K562 (cell line): Measurements from ENCODE around the gene PPP1R14B. TPM values are rescaled to one million over a fixed set of nuclear protein-coding genes. Genes with fewer than 3 reads are reported as not detected.

ENCODE experiments used
- ADNP ChIP-seq: fragments of 200-800 bp; sonication (Bioruptor generic); IDR thresholded peaks from 2 replicates; pipeline ENCODE4 v1.6.1; 2016; ENCODE audit warnings: missing genetic modification characterization, missing compliant biosample characterization
- BRD9 ChIP-seq: fragments of 450-650 bp; IDR thresholded peaks from 2 replicates; pipeline ENCODE4 v1.6.1; 2018; ENCODE audit warnings: low read depth; ENCODE audit not compliant: partially characterized antibody
- CHD1 ChIP-seq: fragments of 200-600 bp; sonication (generic); IDR thresholded peaks from one replicate; pipeline ENCODE4 v1.6.1; 2012; ENCODE audit warnings: mild to moderate bottlenecking, moderate library complexity, low read length, inconsistent platforms
- DPF2 ChIP-seq: fragments of 450-650 bp; IDR thresholded peaks from 2 replicates; pipeline ENCODE4 v1.6.1; 2016
- KAT8 ChIP-seq: fragments of 450-650 bp; IDR thresholded peaks from 2 replicates; pipeline ENCODE4 v1.6.1; 2016; ENCODE audit warnings: low read depth, mild to moderate bottlenecking
- KHSRP ChIP-seq: fragments of 450-650 bp; IDR thresholded peaks from 2 replicates; pipeline ENCODE4 v1.6.1; 2017
- LARP7 ChIP-seq: fragments of 450-650 bp; IDR thresholded peaks from 2 replicates; pipeline ENCODE4 v1.6.1; 2016
- MYC ChIP-seq, 2 experiments: fragments of 250-450 bp in 1 of 2; sonication (Bioruptor Pico) in 1 of 2; IDR thresholded peaks; 2 replicates each; pipeline versions ENCODE4 v1.5.1 to v1.6.1; 2012 to 2021; ENCODE audit warnings: low read depth in 2 of 2, borderline replicate concordance in 1 of 2, improper control_type of control experiment in 1 of 2, low read length in 1 of 2, mild to moderate bottlenecking in 1 of 2, moderate library complexity in 1 of 2
- NR4A1 ChIP-seq, 2 experiments: fragments of 250-450 bp in 1 of 2; fragments of 450-650 bp in 1 of 2; sonication (Bioruptor Pico) in 1 of 2; IDR thresholded peaks; 2 replicates each; pipeline versions ENCODE4 v1.4.0 to v1.6.1; 2016 to 2020; ENCODE audit warnings: mild to moderate bottlenecking in 2 of 2, missing compliant biosample characterization in 1 of 2, missing genetic modification characterization in 1 of 2, moderate library complexity in 1 of 2
- RB1 ChIP-seq: fragments of 450-650 bp; IDR thresholded peaks from 2 replicates; pipeline ENCODE4 v1.6.1; 2017; ENCODE audit warnings: low read depth, mild to moderate bottlenecking
- SMAD2 ChIP-seq: fragments of 150-350 bp; IDR thresholded peaks from 2 replicates; pipeline ENCODE4 v1.6.1; 2014; ENCODE audit warnings: low read depth, mild to moderate bottlenecking, low read length
- TBP ChIP-seq: optimal IDR thresholded peaks from 2 replicates; pipeline ENCODE3; 2011; ENCODE audit warnings: low read depth, low read length, improper control_type of control experiment
- TCF7L2 ChIP-seq: fragments of 150-350 bp; IDR thresholded peaks from 2 replicates; pipeline ENCODE4 v1.6.1; 2016; ENCODE audit warnings: low read depth, mild to moderate bottlenecking, low read length, moderate library complexity
- ZBED1 ChIP-seq: IDR thresholded peaks from 2 replicates; pipeline ENCODE4 v1.6.1; 2014
- ZKSCAN8 ChIP-seq: fragments of 200-800 bp; sonication (Bioruptor generic); IDR thresholded peaks from 2 replicates; pipeline ENCODE4 v1.6.1; 2016; ENCODE audit warnings: missing genetic modification characterization, missing compliant biosample characterization
- ZNF175 ChIP-seq: fragments of 200-800 bp; sonication (Bioruptor generic); IDR thresholded peaks from 2 replicates; pipeline ENCODE4 v1.6.1; 2016; ENCODE audit warnings: low read depth, mild to moderate bottlenecking, missing genetic modification characterization, missing compliant biosample characterization
- ZNF551 ChIP-seq: fragments of 250-450 bp; sonication (Bioruptor Pico); IDR thresholded peaks from 2 replicates; pipeline ENCODE4 v1.5.0; 2021; ENCODE audit warnings: mild to moderate bottlenecking, moderate library complexity
- polyA plus RNA-seq, 8 experiments: library from polyadenylated mRNA; depleted of rRNA in 4 of 8; stranded (reverse) in 5 of 8; unstranded in 3 of 8; fragments of >200 nt; fragmentation: Nextera tagmentation in 2 of 8; fragmentation: Illumina TruSeq in 1 of 8; extraction: Ambion mirVana in 2 of 8; extraction: Trizol in 1 of 8; gene quantifications; 2 replicates each; pipeline versions ENCODE4 v1.2.1 to v1.2.3, GENCODE V29; 2011 to 2014; ENCODE audit warnings: inconsistent platforms in 1 of 8, missing spikeins in 1 of 8
- total RNA-seq, 7 experiments: library from RNA; depleted of rRNA in 6 of 7; stranded (reverse); fragments of >200 nt in 6 of 7; fragmentation: Illumina TruSeq in 2 of 7; extraction: Trizol in 2 of 7; gene quantifications; 2 replicates each; pipeline versions ENCODE4 v1.2.1 to v1.2.3, GENCODE V29; 2011 to 2021; ENCODE audit warnings: low replicate concordance in 1 of 7
- TF ChIP-seq, protein P1 (sequence below): fragments of 200-600 bp; sonication (generic); IDR thresholded peaks from one replicate; pipeline ENCODE4 v1.6.1; 2012; ENCODE audit warnings: mild to moderate bottlenecking, low read depth, low read length, inconsistent platforms

PPP1R14B gene
- total and polyA plus RNA-seq, 9 of the 15 experiments (the other 6 are each of a cell fraction or from before 2014, with no cell fraction given): 7.7 to 566 (median 212) TPM

DNA sequence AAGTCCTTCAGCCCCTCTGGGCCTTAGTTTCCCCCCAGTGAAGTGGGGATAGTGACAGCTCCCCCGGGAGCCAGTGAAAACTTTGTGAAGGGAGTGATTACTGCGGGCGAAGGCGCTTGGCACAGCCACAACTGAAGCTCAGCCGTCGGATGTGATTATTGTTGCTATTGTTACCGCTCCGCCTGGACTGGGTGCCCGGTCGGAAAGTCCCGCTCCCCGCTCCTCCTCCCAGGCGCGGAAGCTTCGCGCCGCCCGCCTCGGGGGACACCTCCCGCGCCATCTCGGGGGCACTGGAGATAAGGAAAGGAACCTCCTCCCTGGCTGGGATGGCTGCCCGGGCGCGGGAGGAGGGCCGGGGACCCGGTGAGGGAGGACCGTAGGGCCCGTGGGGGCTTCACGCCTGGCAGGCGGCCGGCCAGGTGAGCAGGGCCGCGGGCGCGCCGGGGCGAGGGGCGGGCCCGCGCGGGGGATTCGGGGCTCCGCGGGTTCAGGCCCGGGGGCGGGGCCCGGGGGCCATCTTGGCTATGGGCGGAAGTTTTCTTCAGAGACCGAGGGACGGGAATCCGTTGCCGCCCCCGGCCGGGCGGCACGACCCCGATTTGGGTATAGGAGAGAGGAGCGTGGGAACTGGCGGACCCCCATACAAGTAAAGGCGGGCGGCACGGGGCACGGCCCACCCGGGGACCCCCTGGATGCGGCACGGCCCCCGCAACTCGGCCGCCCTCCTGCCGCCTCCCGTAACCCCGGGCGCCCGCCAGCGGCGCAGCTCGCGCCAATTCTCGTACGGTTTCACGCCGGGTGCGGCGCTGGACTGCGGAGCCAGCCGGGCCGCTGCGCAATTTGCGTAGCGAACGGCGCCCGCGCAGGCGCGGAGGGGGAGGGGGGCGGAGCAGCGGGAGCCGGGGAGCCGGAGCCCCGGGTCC is 38.5 kb upstream of the PPP1R14B start, which contains the start of gene GPR137 (continued):
- TF ChIP-seq, protein P1, sequence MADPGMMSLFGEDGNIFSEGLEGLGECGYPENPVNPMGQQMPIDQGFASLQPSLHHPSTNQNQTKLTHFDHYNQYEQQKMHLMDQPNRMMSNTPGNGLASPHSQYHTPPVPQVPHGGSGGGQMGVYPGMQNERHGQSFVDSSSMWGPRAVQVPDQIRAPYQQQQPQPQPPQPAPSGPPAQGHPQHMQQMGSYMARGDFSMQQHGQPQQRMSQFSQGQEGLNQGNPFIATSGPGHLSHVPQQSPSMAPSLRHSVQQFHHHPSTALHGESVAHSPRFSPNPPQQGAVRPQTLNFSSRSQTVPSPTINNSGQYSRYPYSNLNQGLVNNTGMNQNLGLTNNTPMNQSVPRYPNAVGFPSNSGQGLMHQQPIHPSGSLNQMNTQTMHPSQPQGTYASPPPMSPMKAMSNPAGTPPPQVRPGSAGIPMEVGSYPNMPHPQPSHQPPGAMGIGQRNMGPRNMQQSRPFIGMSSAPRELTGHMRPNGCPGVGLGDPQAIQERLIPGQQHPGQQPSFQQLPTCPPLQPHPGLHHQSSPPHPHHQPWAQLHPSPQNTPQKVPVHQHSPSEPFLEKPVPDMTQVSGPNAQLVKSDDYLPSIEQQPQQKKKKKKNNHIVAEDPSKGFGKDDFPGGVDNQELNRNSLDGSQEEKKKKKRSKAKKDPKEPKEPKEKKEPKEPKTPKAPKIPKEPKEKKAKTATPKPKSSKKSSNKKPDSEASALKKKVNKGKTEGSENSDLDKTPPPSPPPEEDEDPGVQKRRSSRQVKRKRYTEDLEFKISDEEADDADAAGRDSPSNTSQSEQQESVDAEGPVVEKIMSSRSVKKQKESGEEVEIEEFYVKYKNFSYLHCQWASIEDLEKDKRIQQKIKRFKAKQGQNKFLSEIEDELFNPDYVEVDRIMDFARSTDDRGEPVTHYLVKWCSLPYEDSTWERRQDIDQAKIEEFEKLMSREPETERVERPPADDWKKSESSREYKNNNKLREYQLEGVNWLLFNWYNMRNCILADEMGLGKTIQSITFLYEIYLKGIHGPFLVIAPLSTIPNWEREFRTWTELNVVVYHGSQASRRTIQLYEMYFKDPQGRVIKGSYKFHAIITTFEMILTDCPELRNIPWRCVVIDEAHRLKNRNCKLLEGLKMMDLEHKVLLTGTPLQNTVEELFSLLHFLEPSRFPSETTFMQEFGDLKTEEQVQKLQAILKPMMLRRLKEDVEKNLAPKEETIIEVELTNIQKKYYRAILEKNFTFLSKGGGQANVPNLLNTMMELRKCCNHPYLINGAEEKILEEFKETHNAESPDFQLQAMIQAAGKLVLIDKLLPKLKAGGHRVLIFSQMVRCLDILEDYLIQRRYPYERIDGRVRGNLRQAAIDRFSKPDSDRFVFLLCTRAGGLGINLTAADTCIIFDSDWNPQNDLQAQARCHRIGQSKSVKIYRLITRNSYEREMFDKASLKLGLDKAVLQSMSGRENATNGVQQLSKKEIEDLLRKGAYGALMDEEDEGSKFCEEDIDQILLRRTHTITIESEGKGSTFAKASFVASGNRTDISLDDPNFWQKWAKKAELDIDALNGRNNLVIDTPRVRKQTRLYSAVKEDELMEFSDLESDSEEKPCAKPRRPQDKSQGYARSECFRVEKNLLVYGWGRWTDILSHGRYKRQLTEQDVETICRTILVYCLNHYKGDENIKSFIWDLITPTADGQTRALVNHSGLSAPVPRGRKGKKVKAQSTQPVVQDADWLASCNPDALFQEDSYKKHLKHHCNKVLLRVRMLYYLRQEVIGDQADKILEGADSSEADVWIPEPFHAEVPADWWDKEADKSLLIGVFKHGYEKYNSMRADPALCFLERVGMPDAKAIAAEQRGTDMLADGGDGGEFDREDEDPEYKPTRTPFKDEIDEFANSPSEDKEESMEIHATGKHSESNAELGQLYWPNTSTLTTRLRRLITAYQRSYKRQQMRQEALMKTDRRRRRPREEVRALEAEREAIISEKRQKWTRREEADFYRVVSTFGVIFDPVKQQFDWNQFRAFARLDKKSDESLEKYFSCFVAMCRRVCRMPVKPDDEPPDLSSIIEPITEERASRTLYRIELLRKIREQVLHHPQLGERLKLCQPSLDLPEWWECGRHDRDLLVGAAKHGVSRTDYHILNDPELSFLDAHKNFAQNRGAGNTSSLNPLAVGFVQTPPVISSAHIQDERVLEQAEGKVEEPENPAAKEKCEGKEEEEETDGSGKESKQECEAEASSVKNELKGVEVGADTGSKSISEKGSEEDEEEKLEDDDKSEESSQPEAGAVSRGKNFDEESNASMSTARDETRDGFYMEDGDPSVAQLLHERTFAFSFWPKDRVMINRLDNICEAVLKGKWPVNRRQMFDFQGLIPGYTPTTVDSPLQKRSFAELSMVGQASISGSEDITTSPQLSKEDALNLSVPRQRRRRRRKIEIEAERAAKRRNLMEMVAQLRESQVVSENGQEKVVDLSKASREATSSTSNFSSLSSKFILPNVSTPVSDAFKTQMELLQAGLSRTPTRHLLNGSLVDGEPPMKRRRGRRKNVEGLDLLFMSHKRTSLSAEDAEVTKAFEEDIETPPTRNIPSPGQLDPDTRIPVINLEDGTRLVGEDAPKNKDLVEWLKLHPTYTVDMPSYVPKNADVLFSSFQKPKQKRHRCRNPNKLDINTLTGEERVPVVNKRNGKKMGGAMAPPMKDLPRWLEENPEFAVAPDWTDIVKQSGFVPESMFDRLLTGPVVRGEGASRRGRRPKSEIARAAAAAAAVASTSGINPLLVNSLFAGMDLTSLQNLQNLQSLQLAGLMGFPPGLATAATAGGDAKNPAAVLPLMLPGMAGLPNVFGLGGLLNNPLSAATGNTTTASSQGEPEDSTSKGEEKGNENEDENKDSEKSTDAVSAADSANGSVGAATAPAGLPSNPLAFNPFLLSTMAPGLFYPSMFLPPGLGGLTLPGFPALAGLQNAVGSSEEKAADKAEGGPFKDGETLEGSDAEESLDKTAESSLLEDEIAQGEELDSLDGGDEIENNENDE: no peak
- TF ChIP-seq BRD9: no peak
- peak; percentile 44; the same call in 1 of the 2 replicates for TF ChIP-seq MYC (IDR thresholded peaks at IDR 0.05; ENCODE audit: low read depth, low read length)
- no peak for TF ChIP-seq MYC (CRISPR knock-in tag; IDR thresholded peaks at IDR 0.05; ENCODE audit: borderline replicate concordance, low read depth)
- TF ChIP-seq RB1: peak; percentile 75
- no peak for TF ChIP-seq SMAD2
- no peak for TF ChIP-seq LARP7
- no peak for TF ChIP-seq ZNF551 (CRISPR knock-in tag)
- TF ChIP-seq KHSRP: no peak
- TF ChIP-seq ADNP: no peak
- 0 out of 2 replicates have a peak, but pooled peaks have one; percentile 33 for TF ChIP-seq NR4A1 (CRISPR knock-in tag; IDR thresholded peaks at IDR 0.05)
- TF ChIP-seq NR4A1 (tag; IDR thresholded peaks at IDR 0.05): no peak
- TF ChIP-seq DPF2: peak; percentile 32; the same call in 1 of the 2 replicates
- no peak for TF ChIP-seq TCF7L2
- no peak for TF ChIP-seq KAT8
- peak; percentile 46 for TF ChIP-seq TBP
- no peak for TF ChIP-seq ZBED1
- no peak for TF ChIP-seq ZNF175
- no peak for TF ChIP-seq ZKSCAN8
- TF ChIP-seq CHD1: peak; percentile 50
